Neural cell (in vitro differentiated cells): ENCODE data around the gene ADGRD2. TPM values are rescaled to one million over a fixed set of nuclear protein-coding genes. Genes with fewer than 3 reads are reported as not detected.

Source experiments
- H2AFZ ChIP-seq: fragments of 200-600, 300-800 bp; sonication (generic), shearing (Covaris generic); 2 replicates; pipeline ENCODE4 v1.6.0; 2014; ENCODE audit warnings: low read depth, mild to moderate bottlenecking, antibody characterized with exemption, low read length, moderate library complexity
- H3F3A ChIP-seq: fragments of 200-600 bp; shearing (Covaris generic); 2 replicates; pipeline ENCODE4 v1.6.1; 2016; ENCODE audit warnings: mild to moderate bottlenecking, moderate library complexity, mixed read lengths, antibody characterized with exemption, low read length; ENCODE audit not compliant: insufficient read depth, poor library complexity, severe bottlenecking
- H3K27ac ChIP-seq: fragments of 200-600, 300-800 bp; sonication (generic), shearing (Covaris generic); 2 replicates; pipeline ENCODE4 v1.5.1; 2014; ENCODE audit warnings: mild to moderate bottlenecking, low read length, moderate library complexity
- H3K27me3 ChIP-seq: fragments of 300-800, 200-600 bp; sonication (generic), shearing (Covaris generic); 2 replicates; pipeline ENCODE4 v1.6.0; 2014; ENCODE audit warnings: mild to moderate bottlenecking, low read depth, low read length, moderate library complexity; ENCODE audit not compliant: insufficient read depth
- H3K36me3 ChIP-seq: fragments of 300-800, 200-600 bp; sonication (generic), shearing (Covaris generic); 2 replicates; pipeline ENCODE4 v1.5.1; 2014; ENCODE audit warnings: mild to moderate bottlenecking, antibody characterized with exemption, low read length, moderate library complexity; ENCODE audit not compliant: insufficient read depth
- H3K4me2 ChIP-seq: fragments of 300-800, 200-600 bp; sonication (generic), shearing (Covaris generic); 2 replicates; pipeline ENCODE4 v1.6.0; 2014; ENCODE audit warnings: mild to moderate bottlenecking, low read length
- H3K4me3 ChIP-seq: fragments of 300-800, 200-600 bp; sonication (generic), shearing (Covaris generic); 2 replicates; pipeline ENCODE4 v1.5.1; 2014; ENCODE audit warnings: mild to moderate bottlenecking, low read length, moderate library complexity
- H3K79me2 ChIP-seq: fragments of 200-600 bp; shearing (Covaris generic); replicated peaks from 2 replicates; pipeline ENCODE4 v1.6.0; 2014; ENCODE audit warnings: mild to moderate bottlenecking, low read length, moderate library complexity; ENCODE audit not compliant: insufficient read depth
- H3K9ac ChIP-seq: fragments of 300-800, 200-600 bp; sonication (generic), shearing (Covaris generic); 2 replicates; pipeline ENCODE4 v1.6.1; 2016; ENCODE audit warnings: mild to moderate bottlenecking, low read length, mixed read lengths
- H3K9me2 ChIP-seq: fragments of 200-600 bp; shearing (Covaris generic); 2 replicates; pipeline ENCODE4 v1.6.1; 2016; ENCODE audit warnings: mild to moderate bottlenecking, low read length, mixed read lengths; ENCODE audit not compliant: insufficient read depth
- H3K9me3 ChIP-seq: fragments of 200-600, 300-800 bp; sonication (generic), shearing (Covaris generic); 2 replicates; pipeline ENCODE4 v1.6.1; 2016; ENCODE audit warnings: mild to moderate bottlenecking, mixed run types, low read length, moderate library complexity, mixed read lengths
- H4K20me1 ChIP-seq: fragments of 200-600 bp; shearing (Covaris generic); 2 replicates; pipeline ENCODE4 v1.6.1; 2016; ENCODE audit warnings: mild to moderate bottlenecking, mixed run types; ENCODE audit not compliant: insufficient read depth
- CTCF ChIP-seq: fragments of 450-650 bp; IDR thresholded peaks from 2 replicates; pipeline ENCODE4 v1.5.1; 2014; ENCODE audit warnings: antibody characterized with exemption, mild to moderate bottlenecking, moderate library complexity; ENCODE audit not compliant: poor library complexity, severe bottlenecking
- EP300 ChIP-seq: fragments of 450-650 bp; conservative IDR thresholded peaks from 2 replicates; pipeline ENCODE4 v1.6.1; 2014; ENCODE audit warnings: antibody characterized with exemption, mild to moderate bottlenecking, moderate library complexity; ENCODE audit not compliant: poor library complexity, severe bottlenecking
- EZH2 ChIP-seq: fragments of 200-600, 300-800 bp; shearing (Covaris generic), sonication (generic); IDR thresholded peaks from 2 replicates; pipeline ENCODE4 v1.6.1; 2014; ENCODE audit warnings: antibody characterized with exemption, low read length, borderline replicate concordance, mild to moderate bottlenecking; ENCODE audit not compliant: insufficient read depth, poor library complexity, severe bottlenecking
- POLR2AphosphoS5 ChIP-seq: IDR thresholded peaks from 2 replicates; pipeline ENCODE4 v1.6.1; 2012
- RAD21 ChIP-seq: fragments of 450-650 bp; conservative IDR thresholded peaks from 2 replicates; pipeline ENCODE4 v1.6.1; 2014; ENCODE audit warnings: antibody characterized with exemption, mild to moderate bottlenecking, moderate library complexity
- REST ChIP-seq: IDR thresholded peaks from 2 replicates; pipeline ENCODE4 v1.6.1; 2012; ENCODE audit warnings: borderline replicate concordance
- polyA plus RNA-seq: library from polyadenylated mRNA; depleted of rRNA; stranded (reverse); fragments of >200 nt; gene quantifications from 2 replicates; pipeline ENCODE4 v1.2.3, GENCODE V29; 2014

Gene ADGRD2
- polyA plus RNA-seq, 1 donor from 2014 or later, result not detected

GRCh38 chr9:124518116-124518515 lies 67.9 kb downstream of the ADGRD2 start (continued):
- TF ChIP-seq CTCF, result no peak

GRCh38 chr9:124520206-124520596 lies 70.0 kb downstream of the ADGRD2 start:
- no peak overlapping the region for H3K27ac ChIP-seq
- no peak overlapping the region for H3K9ac ChIP-seq
- TF ChIP-seq REST, result no peak
- no peak for TF ChIP-seq RAD21
- TF ChIP-seq EP300, result no peak

GRCh38 chr9:124521142-124521541 lies 70.9 kb downstream of the ADGRD2 start:
- Histone ChIP-seq H3K27ac (no peak overlapping the region), H3K9ac (no peak overlapping the region), H3F3A (no peaks in the 10 kb centered on the region), H3K79me2 (no peaks in the 10 kb centered on the region), H3K27me3 (no peaks in the 10 kb centered on the region), H3K9me3 (no peaks in the 10 kb centered on the region), H3K9me2 (no peaks in the 10 kb centered on the region), H2AFZ (no peak overlapping the region), H3K4me3 (no peak overlapping the region), H3K4me2 (no peak overlapping the region), H4K20me1 (no peaks in the 10 kb centered on the region), H3K36me3 (no peaks in the 10 kb centered on the region)
- TF ChIP-seq RAD21, result no peak
- no peak for TF ChIP-seq EZH2
- no peak for TF ChIP-seq POLR2AphosphoS5
- no peak for TF ChIP-seq EP300

More at GRCh38 chr9:124520206-124520596, 70.0 kb downstream of the ADGRD2 start:
- no peaks in the 10 kb centered on the region for H3K27me3 ChIP-seq
- no peak overlapping the region for H2AFZ ChIP-seq
- no peaks in the 10 kb centered on the region for H3K9me2 ChIP-seq
- H3K9me3 ChIP-seq, result no peaks in the 10 kb centered on the region
- no peak overlapping the region for H3K4me2 ChIP-seq
- no peak overlapping the region for H3K4me3 ChIP-seq
- H3K79me2 ChIP-seq, result no peaks in the 10 kb centered on the region
- no peaks in the 10 kb centered on the region for H4K20me1 ChIP-seq
- no peaks in the 10 kb centered on the region for H3F3A ChIP-seq
- no peaks in the 10 kb centered on the region for H3K36me3 ChIP-seq
